ENCODE measurements around the gene PLCXD1. TPM values are rescaled to one million over a fixed set of nuclear protein-coding genes. Genes with fewer than 3 reads are reported as not detected.
"Not testable (repeated sequence)": the region's sequence is repeated elsewhere in the genome, so short reads cannot be mapped to it uniquely, and the experiment has no call there.

Gene PLCXD1, protein sequence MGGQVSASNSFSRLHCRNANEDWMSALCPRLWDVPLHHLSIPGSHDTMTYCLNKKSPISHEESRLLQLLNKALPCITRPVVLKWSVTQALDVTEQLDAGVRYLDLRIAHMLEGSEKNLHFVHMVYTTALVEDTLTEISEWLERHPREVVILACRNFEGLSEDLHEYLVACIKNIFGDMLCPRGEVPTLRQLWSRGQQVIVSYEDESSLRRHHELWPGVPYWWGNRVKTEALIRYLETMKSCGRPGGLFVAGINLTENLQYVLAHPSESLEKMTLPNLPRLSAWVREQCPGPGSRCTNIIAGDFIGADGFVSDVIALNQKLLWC
- total RNA-seq (10 to 100 TPM in 5 of 7 donors, 1 to 10 TPM in 2; 2.6 to 19.4 (median 13.5) TPM), polyA plus RNA-seq (10 to 100 TPM in 1 of 2 donors, 1 to 10 TPM in 1; 3.6 to 11.8 TPM)
- long read RNA-seq, donor 1, full-length matches to known transcripts: 4 of 20 reads
- long read RNA-seq, donor 1, partial matches to known transcripts: 7 of 20 reads
- long read RNA-seq, donor 1, other reads (novel, unspliced or antisense): 9 of 20 reads
- long read RNA-seq, donor 2, full-length matches to known transcripts: 1 of 44 reads
- long read RNA-seq, donor 2, partial matches to known transcripts: 43 of 44 reads
- long read RNA-seq, donor 2, other reads (novel, unspliced or antisense): 0 of 44 reads
- long read RNA-seq, donor 3, partial matches to known transcripts: 3 of 11 reads
- long read RNA-seq, donor 3, other reads (novel, unspliced or antisense): 7 of 11 reads

DNA sequence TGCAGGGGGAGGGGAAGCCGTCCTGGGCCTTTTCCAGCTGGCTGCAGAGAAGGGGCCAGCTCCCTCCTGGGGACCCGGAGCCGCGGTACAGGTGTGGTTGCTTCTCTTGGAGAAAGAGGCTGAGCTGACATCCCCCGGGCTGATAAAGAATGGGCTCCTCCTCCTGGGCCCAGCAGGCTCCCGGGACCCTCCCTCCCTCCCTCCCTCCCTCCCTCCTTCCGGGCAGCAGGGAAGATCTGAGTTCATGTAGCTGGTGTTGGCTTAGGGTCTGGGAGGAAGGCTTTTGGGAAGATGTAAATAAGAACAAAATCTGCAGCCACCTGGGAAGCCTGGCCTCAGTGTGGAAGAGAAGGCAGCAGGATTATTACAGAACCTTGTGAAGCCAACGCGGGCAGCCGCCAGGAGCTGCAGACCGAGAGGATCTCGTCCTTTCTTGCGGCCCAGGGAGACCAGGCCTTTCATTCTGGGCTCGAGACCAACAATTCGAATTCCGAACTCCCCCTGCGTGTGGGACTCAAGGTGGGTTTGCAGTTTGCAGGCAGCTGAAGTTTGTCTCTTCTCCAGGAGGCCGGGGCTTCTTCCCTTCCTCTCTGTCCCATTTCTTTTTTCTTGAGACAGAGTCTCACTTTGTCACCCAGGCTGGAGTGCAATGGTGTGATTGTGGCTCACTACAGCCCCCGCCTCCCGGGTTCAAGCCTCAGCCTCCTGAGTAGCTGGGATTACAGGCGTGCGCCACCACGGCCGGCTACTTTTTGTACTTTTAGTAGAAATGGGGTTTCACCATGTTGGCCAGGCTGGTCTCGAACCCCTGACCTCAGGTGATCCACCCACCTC, at the start of gene PLCXD1:
PLCXD1 (plus strand) TSS at position 216 of the 834 bp plus-strand sequence. CDS start 2,807 bp downstream, outside the sequence.
- H3K9me3 ChIP-seq: no peaks in the 10 kb centered on the region
- no peaks in the 10 kb centered on the region for H3K27me3 ChIP-seq
- H3K36me3 ChIP-seq: no peaks in the 10 kb centered on the region
- DNase-seq: peak in 4 of 5 donors; percentile 39 to 72 (median 62)
- H3K4me1 ChIP-seq (ENCODE audit: insufficient read depth): no peaks in the 10 kb centered on the region
- peak within 1 kb of the TSS; percentile 32 for H3K4me3 ChIP-seq
- intact Hi-C loops (cut with DNase I): no loop called here
- 16 to 22% (median 22%) methylated on average over 25 of the region's 25 CpGs for WGBS, 3 donors
- TF ChIP-seq, protein P1, sequence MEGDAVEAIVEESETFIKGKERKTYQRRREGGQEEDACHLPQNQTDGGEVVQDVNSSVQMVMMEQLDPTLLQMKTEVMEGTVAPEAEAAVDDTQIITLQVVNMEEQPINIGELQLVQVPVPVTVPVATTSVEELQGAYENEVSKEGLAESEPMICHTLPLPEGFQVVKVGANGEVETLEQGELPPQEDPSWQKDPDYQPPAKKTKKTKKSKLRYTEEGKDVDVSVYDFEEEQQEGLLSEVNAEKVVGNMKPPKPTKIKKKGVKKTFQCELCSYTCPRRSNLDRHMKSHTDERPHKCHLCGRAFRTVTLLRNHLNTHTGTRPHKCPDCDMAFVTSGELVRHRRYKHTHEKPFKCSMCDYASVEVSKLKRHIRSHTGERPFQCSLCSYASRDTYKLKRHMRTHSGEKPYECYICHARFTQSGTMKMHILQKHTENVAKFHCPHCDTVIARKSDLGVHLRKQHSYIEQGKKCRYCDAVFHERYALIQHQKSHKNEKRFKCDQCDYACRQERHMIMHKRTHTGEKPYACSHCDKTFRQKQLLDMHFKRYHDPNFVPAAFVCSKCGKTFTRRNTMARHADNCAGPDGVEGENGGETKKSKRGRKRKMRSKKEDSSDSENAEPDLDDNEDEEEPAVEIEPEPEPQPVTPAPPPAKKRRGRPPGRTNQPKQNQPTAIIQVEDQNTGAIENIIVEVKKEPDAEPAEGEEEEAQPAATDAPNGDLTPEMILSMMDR (IDR thresholded peaks at IDR 0.05): no peak
- no peak for TF ChIP-seq EP300 (IDR thresholded peaks at IDR 0.05)
- no peak for TF ChIP-seq POLR2A (IDR thresholded peaks at IDR 0.05)
- peak within 1 kb of the TSS in 1 of 2 donors; percentile 66 for H3K27ac ChIP-seq

DNA sequence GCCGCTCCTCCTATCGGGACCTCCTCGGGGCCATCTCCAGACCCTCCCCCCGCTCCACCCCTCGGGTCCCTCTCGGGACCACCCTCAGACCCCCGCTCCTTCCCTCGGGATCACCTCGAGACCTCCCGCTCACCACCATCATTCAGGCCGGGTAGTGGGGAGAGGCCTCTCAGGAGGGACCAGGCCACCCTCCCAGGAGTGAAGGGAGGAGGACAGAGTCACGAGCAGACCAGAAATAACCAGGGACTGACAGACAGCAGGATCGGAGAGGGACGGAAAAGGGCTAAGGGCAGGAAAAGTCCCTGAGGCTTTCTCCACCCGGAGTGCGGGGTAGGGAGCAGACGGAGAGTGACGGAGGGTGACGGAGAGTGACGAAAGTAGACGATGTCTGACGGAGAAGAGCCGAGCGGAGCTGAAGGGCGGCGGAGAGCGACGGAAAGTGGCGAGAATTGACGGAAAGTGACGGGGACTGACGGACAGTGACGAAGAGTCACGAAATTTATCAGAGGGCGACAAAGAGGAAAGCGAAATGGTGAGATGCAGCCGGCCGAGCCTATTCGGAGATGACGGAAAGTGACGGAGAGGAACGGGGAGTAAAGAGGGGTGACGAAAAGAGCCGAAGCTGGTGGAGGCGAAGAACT, 49.4 kb upstream of the PLCXD1 start:
- intact Hi-C loops (cut with DNase I); H3K9me3 ChIP-seq; H3K27ac ChIP-seq; H3K4me3 ChIP-seq; H3K4me1 ChIP-seq (ENCODE audit: insufficient read depth); H3K36me3 ChIP-seq; DNase-seq; H3K27me3 ChIP-seq: not testable (repeated sequence)
- WGBS, 3 donors: no CpG with 5 or more reads among the region's 45 CpGs

DNA sequence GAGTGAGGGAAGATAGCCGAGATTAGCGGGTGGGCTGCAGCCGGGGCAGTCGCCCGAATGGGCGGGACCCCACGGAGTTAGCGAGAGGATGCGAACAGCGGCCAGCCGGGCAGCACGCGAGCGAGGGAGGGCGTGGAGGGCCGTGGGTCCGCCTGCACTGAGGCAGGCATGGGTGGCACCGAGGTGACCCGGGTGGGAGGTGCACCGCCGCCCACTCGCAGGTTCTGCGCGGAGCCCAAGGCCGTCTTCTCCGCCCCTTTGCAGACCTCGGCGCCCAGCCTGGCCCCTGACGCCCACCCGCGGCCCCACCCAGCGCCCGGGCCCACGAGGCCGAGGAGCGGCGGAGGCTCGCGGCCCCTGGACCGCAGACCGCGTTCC, 48.9 kb upstream of the PLCXD1 start:
- whole genome bisulfite sequencing, 3 donors: no CpG with 5 or more reads among the region's 42 CpGs
- H3K27me3 ChIP-seq; H3K9me3 ChIP-seq; H3K4me1 ChIP-seq (ENCODE audit: insufficient read depth); H3K4me3 ChIP-seq; DNase-seq; H3K27ac ChIP-seq; intact Hi-C loops (cut with DNase I); H3K36me3 ChIP-seq: not testable (repeated sequence)

DNA sequence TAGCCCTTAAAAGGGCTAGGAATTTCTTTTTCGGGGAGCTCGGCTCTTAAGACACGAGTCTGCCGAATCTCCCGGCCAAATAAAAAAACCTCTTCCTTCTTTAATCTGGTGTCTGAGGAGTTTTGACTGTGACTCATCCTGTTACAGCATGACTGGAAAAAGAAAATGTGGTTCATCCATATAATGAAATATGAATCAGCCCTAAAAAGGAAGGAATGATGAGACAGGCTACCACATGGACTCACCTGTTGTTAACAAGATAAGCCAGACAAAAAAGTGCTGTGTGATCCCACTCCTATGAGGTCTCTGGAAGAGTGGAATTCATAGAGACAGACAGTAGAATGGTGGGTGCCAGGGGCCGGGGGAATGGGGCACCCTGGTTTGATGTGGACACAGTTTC, 45.0 kb upstream of the PLCXD1 start:
- H3K4me1 ChIP-seq (ENCODE audit: insufficient read depth); H3K9me3 ChIP-seq; H3K27me3 ChIP-seq; intact Hi-C loops (cut with DNase I); DNase-seq; H3K36me3 ChIP-seq; H3K4me3 ChIP-seq; H3K27ac ChIP-seq: not testable (repeated sequence)
- no CpG with 5 or more reads among the region's 6 CpGs for WGBS, 3 donors

DNA sequence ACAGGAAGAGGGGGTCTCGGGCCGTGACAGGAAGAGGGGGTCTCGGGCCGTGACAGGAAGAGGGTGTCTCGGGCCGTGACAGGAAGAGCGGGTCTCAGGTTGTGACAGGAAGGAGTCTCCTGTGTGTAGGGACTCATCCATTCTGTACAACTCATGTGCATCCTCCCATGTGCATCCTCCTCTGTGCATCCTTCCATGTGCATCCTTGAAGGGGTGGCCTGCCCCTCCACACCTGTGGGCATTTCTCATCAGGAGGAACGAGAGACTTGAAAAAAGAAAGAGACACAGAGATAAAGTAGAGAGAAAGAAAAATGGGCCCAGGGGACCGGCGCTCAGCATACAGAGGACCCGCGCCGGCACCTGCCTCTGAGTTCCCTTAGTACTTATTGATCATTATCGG, 30.2 kb upstream of the PLCXD1 start:
- intact Hi-C loops (cut with DNase I): no loop called here
- no peak for DNase-seq
- Histone ChIP-seq H3K4me3 (no peak overlapping the region), H3K9me3 (no peaks in the 10 kb centered on the region), H3K36me3 (no peaks in the 10 kb centered on the region), H3K27ac (no peak overlapping the region), H3K4me1 (ENCODE audit: insufficient read depth) (no peaks in the 10 kb centered on the region), H3K27me3 (no peaks in the 10 kb centered on the region)
- 84 to 95% (median 85%) methylated on average over 8 to 12 of the region's 14 CpGs for WGBS, 3 donors
- no peak for TF ChIP-seq EP300 (IDR thresholded peaks at IDR 0.05)
- no peak for TF ChIP-seq POLR2A (IDR thresholded peaks at IDR 0.05)
- TF ChIP-seq, protein P1 (IDR thresholded peaks at IDR 0.05): no peak

DNA sequence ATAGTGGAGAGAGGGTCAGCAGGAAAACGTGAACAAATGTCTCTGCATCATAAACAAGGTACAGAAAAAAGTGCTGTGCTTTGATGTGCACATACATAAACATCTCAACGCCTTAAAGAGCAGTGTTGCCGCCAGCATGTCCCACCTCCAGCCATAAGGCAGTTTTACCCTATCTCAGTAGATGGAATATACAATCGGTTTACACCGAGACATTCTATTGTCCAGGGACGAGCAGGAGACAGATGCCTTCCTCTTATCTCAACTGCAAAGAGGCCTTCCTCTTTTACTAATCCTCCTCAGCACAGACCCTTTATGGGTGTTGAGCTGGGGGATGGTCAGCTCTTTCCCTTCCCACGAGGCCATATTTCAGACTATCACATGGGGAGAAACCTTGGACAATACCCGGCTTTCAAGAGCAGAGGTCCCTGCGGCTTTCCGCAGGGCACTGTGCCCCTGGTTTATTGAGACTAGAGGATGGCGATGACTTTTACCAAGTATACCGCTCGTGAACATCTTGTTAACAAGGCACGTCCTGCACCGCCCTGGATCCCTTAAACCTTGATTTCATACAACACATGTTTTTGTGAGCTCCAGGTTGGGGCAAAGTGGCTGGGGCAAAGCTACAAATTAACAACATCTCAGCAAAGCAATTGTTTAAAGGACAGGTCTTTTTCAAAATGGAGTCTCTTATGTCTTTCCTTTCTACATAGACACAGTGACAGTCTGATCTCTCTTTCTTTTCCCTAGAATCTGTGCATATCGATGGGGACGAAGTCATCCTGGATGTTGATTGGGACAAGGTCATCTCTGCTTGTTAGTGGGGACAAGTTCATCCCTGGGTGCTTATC, 29.6 kb upstream of the PLCXD1 start:
- 64 to 75% (median 69%) methylated on average over 17 of the region's 17 CpGs for WGBS, 3 donors
- H3K9me3 ChIP-seq; intact Hi-C loops (cut with DNase I); H3K36me3 ChIP-seq; H3K4me1 ChIP-seq (ENCODE audit: insufficient read depth); H3K27me3 ChIP-seq; DNase-seq; H3K4me3 ChIP-seq; H3K27ac ChIP-seq: not testable (repeated sequence)

Measured in ovary (tissue), 10 donors.